ENCODE measurements around the gene FIS1.

GRCh38 chr7:101239191-101239950 lies 5.5 kb downstream of the FIS1 start:
- TF ChIP-seq CTCF (IDR thresholded peaks at IDR 0.05) (no peak), POLR2A (IDR thresholded peaks at IDR 0.05) (no peak), POLR2AphosphoS5 (IDR thresholded peaks at IDR 0.05) (peak; percentile 20 to 74), EP300 (IDR thresholded peaks at IDR 0.05) (peak in 1 of 4 donors; percentile 51)
